ENCODE results near the gene KCNH3. TPM values are rescaled to one million over a fixed set of nuclear protein-coding genes. Genes with fewer than 3 reads are reported as not detected.

Gene KCNH3
- total RNA-seq, 1 donor from 2014 or later: under 0.01 TPM

- no peak overlapping the region for H3K4me3 ChIP-seq (ENCODE audit: low read depth, low read length)
- no peak for DNase-seq (ENCODE audit: low read depth)
- no peak for FAIRE-seq
- H3K27me3 ChIP-seq (ENCODE audit: control insufficient read depth, insufficient read depth, low read length): no peaks in the 10 kb centered on the region
- peaks cover 4% of the 10 kb centered on the region for H3K36me3 ChIP-seq (ENCODE audit: control insufficient read depth, insufficient read depth, low read length)
- no peak for TF ChIP-seq CTCF (IDR thresholded peaks at IDR 0.05; ENCODE audit: insufficient read depth, low read length, severe bottlenecking)
Measured at GRCh38 chr12:49519574-49519936, 19.3 kb upstream of the KCNH3 start.

- DNase-seq (ENCODE audit: low read depth) (no peak), FAIRE-seq (no peak)
- no peak overlapping the region for H3K4me3 ChIP-seq (ENCODE audit: low read depth, low read length)
- H3K27me3 ChIP-seq (ENCODE audit: control insufficient read depth, insufficient read depth, low read length): no peaks in the 10 kb centered on the region
- H3K36me3 ChIP-seq (ENCODE audit: control insufficient read depth, insufficient read depth, low read length): peaks cover 11% of the 10 kb centered on the region
- TF ChIP-seq CTCF (IDR thresholded peaks at IDR 0.05; ENCODE audit: insufficient read depth, low read length, severe bottlenecking): no peak
Measured at GRCh38 chr12:49521389-49521788, 17.4 kb upstream of the KCNH3 start.

GRCh38 chr12:49524660-49525324 is 14.0 kb upstream of the KCNH3 start:
- no peak for TF ChIP-seq CTCF (IDR thresholded peaks at IDR 0.05; ENCODE audit: insufficient read depth, low read length, severe bottlenecking)
- H3K4me3 ChIP-seq (ENCODE audit: low read depth, low read length): no peak overlapping the region
- no peaks in the 10 kb centered on the region for H3K27me3 ChIP-seq (ENCODE audit: control insufficient read depth, insufficient read depth, low read length)
- DNase-seq (ENCODE audit: low read depth): no peak
- H3K36me3 ChIP-seq (ENCODE audit: control insufficient read depth, insufficient read depth, low read length): peaks cover 16% of the 10 kb centered on the region
- no peak for FAIRE-seq

- DNase-seq (ENCODE audit: low read depth): no peak
Measured at GRCh38 chr12:49525942-49526341, 12.9 kb upstream of the KCNH3 start.

GRCh38 chr12:49527361-49528130 is 11.3 kb upstream of the KCNH3 start:
- no peak for DNase-seq (ENCODE audit: low read depth)
- Histone ChIP-seq H3K36me3 (ENCODE audit: control insufficient read depth, insufficient read depth, low read length) (peaks cover 12% of the 10 kb centered on the region), H3K27me3 (ENCODE audit: control insufficient read depth, insufficient read depth, low read length) (no peaks in the 10 kb centered on the region), H3K4me3 (ENCODE audit: low read depth, low read length) (no peak overlapping the region)
- TF ChIP-seq CTCF (IDR thresholded peaks at IDR 0.05; ENCODE audit: insufficient read depth, low read length, severe bottlenecking): no peak
- FAIRE-seq: peak; percentile 36

More at GRCh38 chr12:49525942-49526341, 12.9 kb upstream of the KCNH3 start:
- no peak overlapping the region for H3K4me3 ChIP-seq (ENCODE audit: low read depth, low read length)
- peaks cover 15% of the 10 kb centered on the region for H3K36me3 ChIP-seq (ENCODE audit: control insufficient read depth, insufficient read depth, low read length)
- TF ChIP-seq CTCF (IDR thresholded peaks at IDR 0.05; ENCODE audit: insufficient read depth, low read length, severe bottlenecking): no peak
- FAIRE-seq: peak; percentile 50
- no peaks in the 10 kb centered on the region for H3K27me3 ChIP-seq (ENCODE audit: control insufficient read depth, insufficient read depth, low read length)
